H4 (cell line): ENCODE measurements around the gene MICA. TPM values are rescaled to one million over a fixed set of nuclear protein-coding genes. Genes with fewer than 3 reads are reported as not detected.

Experiments
- DNase-seq: peaks from one replicate; pipeline ENCODE4 v3.0.0-alpha.2; 2015; ENCODE audit warnings: low spot score
- total RNA-seq: library from RNA; depleted of rRNA; stranded (reverse); fragments of >200 nt; shearing (Covaris generic); gene quantifications from 2 replicates; pipeline ENCODE4 v1.2.3, GENCODE V29; 2014; rRNA removed

Gene MICA
- total RNA-seq, 1 experiment from 2014 or later = 65.8 TPM

GRCh38 chr6:31460361-31461025 lies 57.1 kb downstream of the MICA start:
- no peak for DNase-seq

GRCh38 chr6:31462026-31462963 lies 58.9 kb downstream of the MICA start:
- DNase-seq = no peak

DNA sequence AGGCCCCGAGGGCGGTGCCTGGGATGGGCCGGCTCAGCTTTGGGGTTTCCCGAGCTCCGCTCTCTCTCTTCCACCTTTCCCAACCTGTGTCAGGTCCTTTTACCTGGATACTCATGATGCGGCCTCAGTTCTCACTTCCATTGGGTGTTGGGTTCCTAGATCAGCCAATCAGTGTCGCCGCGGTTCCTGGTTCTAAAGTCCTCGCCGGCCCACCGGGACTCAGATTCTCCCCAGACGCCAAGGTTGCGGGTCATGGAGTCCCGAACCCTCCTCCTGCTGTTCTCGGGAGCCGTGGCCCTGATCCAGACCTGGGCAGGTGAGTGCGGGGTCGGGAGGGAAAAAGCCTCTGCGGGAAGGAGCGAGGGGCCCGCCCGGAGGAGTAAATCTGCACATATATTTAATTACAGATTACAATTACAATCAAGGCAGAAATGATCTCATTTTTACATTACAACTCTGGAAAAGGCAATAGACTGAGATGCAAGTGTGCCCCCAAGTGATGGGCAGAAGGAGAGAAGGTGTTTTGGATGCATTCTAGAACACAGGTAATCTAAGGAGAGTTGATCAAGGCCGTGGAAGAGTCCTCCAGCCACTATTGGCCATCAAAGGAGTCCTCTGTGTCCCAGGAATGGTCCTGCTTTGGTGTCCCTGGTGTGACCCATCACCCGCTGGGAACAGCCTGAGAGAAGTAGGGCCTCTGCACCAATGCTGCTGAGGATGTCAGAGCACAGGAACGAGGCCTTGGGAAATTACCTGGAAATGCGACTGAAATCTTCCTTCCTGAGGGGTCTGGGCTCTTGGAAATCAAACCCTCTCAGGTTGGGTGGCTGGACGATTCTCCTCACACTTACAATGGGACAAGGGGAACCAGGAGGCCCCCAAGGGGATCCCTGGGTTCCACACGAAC lies 59.8 kb downstream of the MICA start:
- no peak for DNase-seq

- DNase-seq = no peak
These were observed 61.1 kb downstream of the MICA start for GRCh38 chr6:31464252-31465184.

Other genes with a start within 250 kb of the MICA start
- 12.6 and 12.7 TPM in 2 replicates for gene CCHCR1, start 245.8 kb upstream of the MICA start, total RNA-seq
- gene TCF19, start 245.0 kb upstream of the MICA start, total RNA-seq = 14.7 and 18.8 TPM in 2 replicates
- not detected in 2 replicates for gene POU5F1, start 232.9 kb upstream of the MICA start, total RNA-seq
- gene HLA-C, start 131.5 kb upstream of the MICA start, total RNA-seq = 804 and 844 TPM in 2 replicates
- 512 and 677 TPM in 2 replicates for gene HLA-B, start 46.4 kb upstream of the MICA start, total RNA-seq
- 12.2 and 14.5 TPM in 2 replicates for gene MICB, start 94.5 kb downstream of the MICA start, total RNA-seq
- not detected in 2 replicates for gene MCCD1, start 125.4 kb downstream of the MICA start, total RNA-seq
- 580 and 595 TPM in 2 replicates for gene DDX39B, start 138.4 kb downstream of the MICA start, total RNA-seq
- 0.60 TPM in 1 of 2 replicates, not detected in the other for gene ATP6V1G2, start 143.0 kb downstream of the MICA start, total RNA-seq
- 12.9 and 13.6 TPM in 2 replicates for gene NFKBIL1, start 144.0 kb downstream of the MICA start, total RNA-seq
- gene LTA, start 168.7 kb downstream of the MICA start, total RNA-seq = not detected in 2 replicates
- not detected in 2 replicates for gene TNF, start 172.0 kb downstream of the MICA start, total RNA-seq
- not detected in 2 replicates for gene LTB, start 178.8 kb downstream of the MICA start, total RNA-seq
- not detected in 2 replicates for gene LST1, start 182.7 kb downstream of the MICA start, total RNA-seq
- gene NCR3, start 189.4 kb downstream of the MICA start, total RNA-seq = not detected in 2 replicates
- gene AIF1, start 211.6 kb downstream of the MICA start, total RNA-seq = not detected in 2 replicates
- gene PRRC2A, start 217.1 kb downstream of the MICA start, total RNA-seq = 26.2 and 36.1 TPM in 2 replicates
- 122 and 138 TPM in 2 replicates for gene BAG6, start 249.1 kb downstream of the MICA start, total RNA-seq